GM23338 (cell line): ENCODE data around the gene LCP2. TPM values are rescaled to one million over a fixed set of nuclear protein-coding genes. Genes with fewer than 3 reads are reported as not detected.

Experiments
- ATAC-seq: fragments of 200-7000 bp; cut with Tn5 transposase; 3 replicates; pipeline ENCODE4 v1.9.1; 2020
- DNase-seq: peaks from one replicate; pipeline ENCODE4 v3.0.0-alpha.2; 2015; ENCODE audit warnings: low spot score
- H2AFZ ChIP-seq: fragments of 200-600 bp; sonication (generic); 2 replicates; pipeline ENCODE4 v1.8.0; 2016; ENCODE audit warnings: antibody characterized with exemption, mild to moderate bottlenecking, moderate library complexity
- H3F3A ChIP-seq: fragments of 200-600 bp; sonication (generic); replicated peaks from 2 replicates; pipeline ENCODE4 v1.8.0; 2017; ENCODE audit warnings: antibody characterized with exemption, mixed run types, low read depth
- H3K27ac ChIP-seq: fragments of 200-600 bp; sonication (generic); 2 replicates; pipeline ENCODE4 v1.6.1; 2016; ENCODE audit warnings: low read depth
- H3K27me3 ChIP-seq: fragments of 200-600 bp; sonication (generic); 2 replicates; pipeline ENCODE4 v1.8.0; 2016; ENCODE audit warnings: mild to moderate bottlenecking, mixed run types, moderate library complexity; ENCODE audit not compliant: insufficient read depth
- H3K36me3 ChIP-seq: fragments of 200-600 bp; sonication (generic); 2 replicates; pipeline ENCODE4 v1.8.0; 2016; ENCODE audit warnings: mild to moderate bottlenecking; ENCODE audit not compliant: insufficient read depth
- H3K4me1 ChIP-seq: fragments of 200-600 bp; sonication (generic); 2 replicates; pipeline ENCODE4 v1.8.0; 2016; ENCODE audit warnings: mild to moderate bottlenecking, moderate library complexity; ENCODE audit not compliant: insufficient read depth
- H3K4me2 ChIP-seq: fragments of 200-600 bp; sonication (generic); 2 replicates; pipeline ENCODE4 v1.7.1; 2017; ENCODE audit warnings: mixed run types
- H3K4me3 ChIP-seq: fragments of 200-600 bp; sonication (generic); 2 replicates; pipeline ENCODE4 v1.6.1; 2016; ENCODE audit warnings: mixed run types
- H3K79me2 ChIP-seq: fragments of 200-600 bp; sonication (generic); replicated peaks from 2 replicates; pipeline ENCODE4 v1.8.0; 2017; ENCODE audit warnings: mild to moderate bottlenecking; ENCODE audit not compliant: insufficient read depth
- H3K9me2 ChIP-seq: fragments of 200-600 bp; sonication (generic); 2 replicates; pipeline ENCODE4 v1.8.0; 2017; ENCODE audit not compliant: insufficient read depth
- H4K20me1 ChIP-seq: fragments of 200-600 bp; sonication (generic); replicated peaks from 2 replicates; pipeline ENCODE4 v1.8.0; 2017; ENCODE audit warnings: mild to moderate bottlenecking; ENCODE audit not compliant: insufficient read depth
- H3K27ac Mint-ChIP-seq: 2 replicates; pipeline ENCODE4 v1.8.0; 2020; ENCODE audit warnings: inconsistent platforms, mild to moderate bottlenecking, moderate library complexity, mixed read lengths
- H3K27me3 Mint-ChIP-seq: 3 replicates; pipeline ENCODE4 v1.8.0; 2022; ENCODE audit warnings: low read depth, mild to moderate bottlenecking, moderate library complexity, mixed read lengths, inconsistent platforms; ENCODE audit not compliant: insufficient read depth, poor library complexity
- H3K36me3 Mint-ChIP-seq: 3 replicates; pipeline ENCODE4 v1.8.0; 2021; ENCODE audit warnings: low read depth, mild to moderate bottlenecking, inconsistent platforms, moderate library complexity, mixed read lengths
- H3K4me1 Mint-ChIP-seq: 3 replicates; pipeline ENCODE4 v1.8.0; 2020; ENCODE audit warnings: mild to moderate bottlenecking, inconsistent platforms, mixed read lengths
- H3K4me3 Mint-ChIP-seq: 3 replicates; pipeline ENCODE4 v1.8.0; 2021; ENCODE audit warnings: moderate library complexity, mild to moderate bottlenecking, inconsistent platforms, mixed read lengths
- H3K9me3 Mint-ChIP-seq: 3 replicates; pipeline ENCODE4 v1.8.0; 2020; ENCODE audit warnings: moderate library complexity, mild to moderate bottlenecking, inconsistent platforms, mixed read lengths
- CREB1 ChIP-seq: fragments of 250-450 bp; sonication (Bioruptor Pico); IDR thresholded peaks from 2 replicates; pipeline ENCODE4 v1.5.0; 2020; ENCODE audit warnings: low read depth, mild to moderate bottlenecking, moderate library complexity
- CTCF ChIP-seq, 2 experiments: fragments of 200-600 bp in 1 of 2; sonication (generic) in 1 of 2; conservative IDR thresholded peaks; 2 replicates each; pipeline versions ENCODE4 v1.5.1 to v1.6.1; 2016 to 2017; ENCODE audit warnings: antibody characterized with exemption in 2 of 2, low read depth in 2 of 2, mild to moderate bottlenecking in 2 of 2, moderate library complexity in 1 of 2
- EZH2 ChIP-seq: fragments of 200-600 bp; sonication (generic); IDR thresholded peaks from one replicate; pipeline ENCODE4 v1.8.0; 2017; ENCODE audit warnings: antibody characterized with exemption, mild to moderate bottlenecking, low read depth; ENCODE audit not compliant: unreplicated experiment
- EZH2phosphoT487 ChIP-seq: fragments of 200-600 bp; sonication (generic); IDR thresholded peaks from one replicate; pipeline ENCODE4 v1.8.1; 2018; ENCODE audit warnings: antibody characterized with exemption; ENCODE audit not compliant: unreplicated experiment
- JUNB ChIP-seq: IDR thresholded peaks from one replicate; pipeline ENCODE4 v1.6.1; 2016; ENCODE audit warnings: antibody characterized with exemption; ENCODE audit not compliant: unreplicated experiment
- NANOG ChIP-seq: IDR thresholded peaks from 2 replicates; pipeline ENCODE4 v1.6.1; 2016; ENCODE audit warnings: antibody characterized with exemption, borderline replicate concordance
- POLR2AphosphoS5 ChIP-seq: IDR thresholded peaks from 2 replicates; pipeline ENCODE4 v1.6.1; 2016; ENCODE audit warnings: antibody characterized with exemption, low read depth
- STAT1 ChIP-seq: IDR thresholded peaks from one replicate; pipeline ENCODE4 v1.6.1; 2016; ENCODE audit warnings: antibody characterized with exemption; ENCODE audit not compliant: unreplicated experiment
- ZNF114 ChIP-seq: fragments of 250-450 bp; sonication (Bioruptor Pico); IDR thresholded peaks from 2 replicates; pipeline ENCODE4 v1.5.0; 2020; ENCODE audit warnings: mild to moderate bottlenecking, moderate library complexity
- ZNF331 ChIP-seq: fragments of 250-450 bp; sonication (Bioruptor Pico); IDR thresholded peaks from 2 replicates; pipeline ENCODE4 v1.5.0; 2020; ENCODE audit warnings: low read depth, mild to moderate bottlenecking, moderate library complexity
- ZNF462 ChIP-seq: fragments of 250-450 bp; sonication (Bioruptor Pico); IDR thresholded peaks from 2 replicates; pipeline ENCODE4 v1.5.0; 2020; ENCODE audit warnings: mild to moderate bottlenecking, moderate library complexity
- polyA plus RNA-seq: library from polyadenylated mRNA; unstranded; fragments of >200 nt; fragmentation: Nextera tagmentation; extraction: Ambion mirVana; gene quantifications from 2 replicates; pipeline ENCODE4 v1.2.1, GENCODE V29; 2016
- total RNA-seq: library from RNA; depleted of rRNA; stranded (reverse); fragments of >200 nt; shearing (Covaris generic); gene quantifications from 2 replicates; pipeline ENCODE4 v1.2.3, GENCODE V29; 2014
- TF ChIP-seq, protein P1 (sequence below): IDR thresholded peaks from one replicate; pipeline ENCODE4 v1.6.1; 2018; ENCODE audit warnings: antibody characterized with exemption; ENCODE audit not compliant: unreplicated experiment
- TF ChIP-seq, protein P2 (sequence below): IDR thresholded peaks from 2 replicates; pipeline ENCODE4 v1.6.1; 2016; ENCODE audit warnings: antibody characterized with exemption

The LCP2 gene
- total and polyA plus RNA-seq, 2 experiments from 2014 or later, result 0.26 to 0.38 TPM

GRCh38 chr5:170310256-170310926, 12.8 kb upstream of the LCP2 start:
- Mint-ChIP-seq H3K27ac (no peak overlapping the region), H3K4me1 (peaks cover 18% of the 10 kb centered on the region), H3K4me3 (no peak overlapping the region), H3K36me3 (no peaks in the 10 kb centered on the region), H3K27me3 (peaks cover 4% of the 10 kb centered on the region), H3K9me3 (no peaks in the 10 kb centered on the region)
- Histone ChIP-seq H3F3A (no peaks in the 10 kb centered on the region), H3K79me2 (no peaks in the 10 kb centered on the region), H3K4me3 (no peak overlapping the region), H3K4me2 (no peak overlapping the region), H3K27ac (no peak overlapping the region), H3K36me3 (no peaks in the 10 kb centered on the region), H3K4me1 (peaks cover 6% of the 10 kb centered on the region; the same call in 1 of the 2 replicates), H4K20me1 (no peaks in the 10 kb centered on the region), H3K9me2 (no peaks in the 10 kb centered on the region), H2AFZ (0 out of 2 replicates have a peak overlapping the region, but pooled peaks have one; percentile 56), H3K27me3 (no peaks in the 10 kb centered on the region)
- TF ChIP-seq ZNF462 (CRISPR knock-in tag), result no peak
- TF ChIP-seq STAT1, result no peak
- TF ChIP-seq JUNB, result no peak
- TF ChIP-seq, protein P1, sequence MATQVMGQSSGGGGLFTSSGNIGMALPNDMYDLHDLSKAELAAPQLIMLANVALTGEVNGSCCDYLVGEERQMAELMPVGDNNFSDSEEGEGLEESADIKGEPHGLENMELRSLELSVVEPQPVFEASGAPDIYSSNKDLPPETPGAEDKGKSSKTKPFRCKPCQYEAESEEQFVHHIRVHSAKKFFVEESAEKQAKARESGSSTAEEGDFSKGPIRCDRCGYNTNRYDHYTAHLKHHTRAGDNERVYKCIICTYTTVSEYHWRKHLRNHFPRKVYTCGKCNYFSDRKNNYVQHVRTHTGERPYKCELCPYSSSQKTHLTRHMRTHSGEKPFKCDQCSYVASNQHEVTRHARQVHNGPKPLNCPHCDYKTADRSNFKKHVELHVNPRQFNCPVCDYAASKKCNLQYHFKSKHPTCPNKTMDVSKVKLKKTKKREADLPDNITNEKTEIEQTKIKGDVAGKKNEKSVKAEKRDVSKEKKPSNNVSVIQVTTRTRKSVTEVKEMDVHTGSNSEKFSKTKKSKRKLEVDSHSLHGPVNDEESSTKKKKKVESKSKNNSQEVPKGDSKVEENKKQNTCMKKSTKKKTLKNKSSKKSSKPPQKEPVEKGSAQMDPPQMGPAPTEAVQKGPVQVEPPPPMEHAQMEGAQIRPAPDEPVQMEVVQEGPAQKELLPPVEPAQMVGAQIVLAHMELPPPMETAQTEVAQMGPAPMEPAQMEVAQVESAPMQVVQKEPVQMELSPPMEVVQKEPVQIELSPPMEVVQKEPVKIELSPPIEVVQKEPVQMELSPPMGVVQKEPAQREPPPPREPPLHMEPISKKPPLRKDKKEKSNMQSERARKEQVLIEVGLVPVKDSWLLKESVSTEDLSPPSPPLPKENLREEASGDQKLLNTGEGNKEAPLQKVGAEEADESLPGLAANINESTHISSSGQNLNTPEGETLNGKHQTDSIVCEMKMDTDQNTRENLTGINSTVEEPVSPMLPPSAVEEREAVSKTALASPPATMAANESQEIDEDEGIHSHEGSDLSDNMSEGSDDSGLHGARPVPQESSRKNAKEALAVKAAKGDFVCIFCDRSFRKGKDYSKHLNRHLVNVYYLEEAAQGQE, result no peak
- no peak for TF ChIP-seq NANOG
- TF ChIP-seq POLR2AphosphoS5, result no peak
- no peak for TF ChIP-seq EZH2
- no peak for TF ChIP-seq ZNF114
- no peak for TF ChIP-seq ZNF331
- no peak for TF ChIP-seq CTCF (conservative IDR thresholded peaks at IDR 0.05; ENCODE audit: low read depth in 2 of 2)
- TF ChIP-seq EZH2phosphoT487, result no peak
- TF ChIP-seq, protein P2, sequence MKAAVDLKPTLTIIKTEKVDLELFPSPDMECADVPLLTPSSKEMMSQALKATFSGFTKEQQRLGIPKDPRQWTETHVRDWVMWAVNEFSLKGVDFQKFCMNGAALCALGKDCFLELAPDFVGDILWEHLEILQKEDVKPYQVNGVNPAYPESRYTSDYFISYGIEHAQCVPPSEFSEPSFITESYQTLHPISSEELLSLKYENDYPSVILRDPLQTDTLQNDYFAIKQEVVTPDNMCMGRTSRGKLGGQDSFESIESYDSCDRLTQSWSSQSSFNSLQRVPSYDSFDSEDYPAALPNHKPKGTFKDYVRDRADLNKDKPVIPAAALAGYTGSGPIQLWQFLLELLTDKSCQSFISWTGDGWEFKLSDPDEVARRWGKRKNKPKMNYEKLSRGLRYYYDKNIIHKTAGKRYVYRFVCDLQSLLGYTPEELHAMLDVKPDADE, result no peak
- TF ChIP-seq CREB1 (CRISPR knock-in tag), result no peak
- DNase-seq, result no peak
- no peak for ATAC-seq
